Loucy (cell line): ENCODE data around the gene NADK.
"Not testable (repeated sequence)": the region's sequence is repeated elsewhere in the genome, so short reads cannot be mapped to it uniquely, and the experiment has no call there.

ENCODE experiments used
- H2AFZ ChIP-seq: fragments of 200-600 bp; sonication (generic); 2 replicates; pipeline ENCODE4 v1.6.0; 2016; ENCODE audit warnings: antibody characterized with exemption, mild to moderate bottlenecking, low read length, moderate library complexity
- H3F3A ChIP-seq: fragments of 200-600 bp; 2 replicates; pipeline ENCODE4 v1.6.0; 2016; ENCODE audit warnings: antibody characterized with exemption, low read depth, mild to moderate bottlenecking
- H3K27me3 ChIP-seq: fragments of 200-600 bp; sonication (generic); 2 replicates; pipeline ENCODE4 v1.6.1; 2014; ENCODE audit warnings: low read length, mild to moderate bottlenecking; ENCODE audit not compliant: insufficient read depth, poor library complexity, severe bottlenecking
- H3K36me3 ChIP-seq: fragments of 200-600 bp; sonication (generic); 2 replicates; pipeline ENCODE4 v1.6.1; 2016; ENCODE audit warnings: low read length; ENCODE audit not compliant: insufficient read depth
- H3K4me1 ChIP-seq: fragments of 200-600 bp; sonication (generic); 2 replicates; pipeline ENCODE4 v1.5.1; 2014; ENCODE audit warnings: low read length, mild to moderate bottlenecking; ENCODE audit not compliant: insufficient read depth, poor library complexity, severe bottlenecking
- H3K4me2 ChIP-seq: fragments of 200-600 bp; sonication (generic); 2 replicates; pipeline ENCODE4 v1.6.0; 2014; ENCODE audit warnings: antibody characterized with exemption, low read length, low read depth, mild to moderate bottlenecking; ENCODE audit not compliant: poor library complexity, severe bottlenecking
- H3K4me3 ChIP-seq: fragments of 200-600 bp; sonication (generic); 2 replicates; pipeline ENCODE4 v1.5.1; 2014; ENCODE audit warnings: low read length, mild to moderate bottlenecking, mixed read lengths; ENCODE audit not compliant: poor library complexity, severe bottlenecking
- H3K79me2 ChIP-seq: fragments of 200-600 bp; sonication (generic); 2 replicates; pipeline ENCODE4 v1.6.1; 2014; ENCODE audit warnings: low read length; ENCODE audit not compliant: insufficient read depth
- H3K9ac ChIP-seq: fragments of 200-600 bp; sonication (generic); 2 replicates; pipeline ENCODE4 v1.6.0; 2014; ENCODE audit warnings: mild to moderate bottlenecking, low read depth, low read length, moderate library complexity; ENCODE audit not compliant: poor library complexity, severe bottlenecking
- H3K9me2 ChIP-seq: fragments of 200-600 bp; sonication (generic); replicated peaks from 2 replicates; pipeline ENCODE4 v1.6.1; 2016; ENCODE audit warnings: low read depth, low read length, mixed read lengths
- H3K9me3 ChIP-seq: fragments of 200-600 bp; sonication (generic); 2 replicates; pipeline ENCODE4 v1.6.1; 2014; ENCODE audit warnings: mild to moderate bottlenecking, antibody characterized with exemption, low read length, low read depth; ENCODE audit not compliant: insufficient read depth
- H4K20me1 ChIP-seq: fragments of 200-600 bp; sonication (generic); 2 replicates; pipeline ENCODE4 v1.6.0; 2014; ENCODE audit warnings: antibody characterized with exemption, low read length, mild to moderate bottlenecking; ENCODE audit not compliant: insufficient read depth, poor library complexity, severe bottlenecking
- CTCF ChIP-seq: fragments of 200-600 bp; sonication (generic); conservative IDR thresholded peaks from 2 replicates; pipeline ENCODE4 v1.5.1; 2014; ENCODE audit warnings: mild to moderate bottlenecking, antibody characterized with exemption, low read length
- EZH2phosphoT487 ChIP-seq: fragments of 200-600 bp; IDR thresholded peaks from 2 replicates; pipeline ENCODE4 v1.6.1; 2018; ENCODE audit warnings: antibody characterized with exemption, mild to moderate bottlenecking, moderate library complexity, borderline replicate concordance

The NADK gene

GRCh38 chr1:1721201-1721600, 57.1 kb downstream of the NADK start:
- Histone ChIP-seq H3F3A (no peaks in the 10 kb centered on the region), H4K20me1 (no peaks in the 10 kb centered on the region), H3K4me3 (no peak overlapping the region), H3K27me3 (no peaks in the 10 kb centered on the region), H3K36me3 (peaks cover 10% of the 10 kb centered on the region; the same call in 1 of the 2 replicates), H3K4me1 (no peaks in the 10 kb centered on the region), H2AFZ (no peak overlapping the region), H3K9me2 (no peaks in the 10 kb centered on the region), H3K4me2 (no peak overlapping the region), H3K79me2 (peaks cover 14% of the 10 kb centered on the region; the same call in 1 of the 2 replicates), H3K9me3 (no peaks in the 10 kb centered on the region), H3K9ac (no peak overlapping the region)
- no peak for TF ChIP-seq EZH2phosphoT487
- TF ChIP-seq CTCF = no peak

GRCh38 chr1:1715109-1715883, 63.0 kb downstream of the NADK start:
- H3K4me1 ChIP-seq, H3K79me2 ChIP-seq, H4K20me1 ChIP-seq, H3F3A ChIP-seq, H3K4me3 ChIP-seq, H3K9ac ChIP-seq, H3K9me2 ChIP-seq, H3K4me2 ChIP-seq, H3K27me3 ChIP-seq, H3K9me3 ChIP-seq, H2AFZ ChIP-seq: not testable (repeated sequence)
- H3K36me3 ChIP-seq = peaks cover 19% of the 10 kb centered on the region; the same call in 1 of the 2 replicates

GRCh38 chr1:1707897-1708296, 70.4 kb downstream of the NADK start:
- not testable (repeated sequence) for H3K27me3 ChIP-seq, H3K9me2 ChIP-seq, H3K4me1 ChIP-seq, H3K4me3 ChIP-seq, H4K20me1 ChIP-seq, H3K9me3 ChIP-seq, H2AFZ ChIP-seq, H3K4me2 ChIP-seq, H3K9ac ChIP-seq, H3K79me2 ChIP-seq, H3F3A ChIP-seq, H3K36me3 ChIP-seq

GRCh38 chr1:1707241-1707640, 71.0 kb downstream of the NADK start:
- H3F3A ChIP-seq, H3K27me3 ChIP-seq, H3K79me2 ChIP-seq, H3K9me2 ChIP-seq, H4K20me1 ChIP-seq, H3K4me1 ChIP-seq, H3K4me2 ChIP-seq, H2AFZ ChIP-seq, H3K36me3 ChIP-seq, H3K9me3 ChIP-seq, H3K4me3 ChIP-seq, H3K9ac ChIP-seq: not testable (repeated sequence)

- H3K9ac ChIP-seq, H3K4me3 ChIP-seq, H3K9me3 ChIP-seq, H3F3A ChIP-seq, H3K9me2 ChIP-seq, H3K36me3 ChIP-seq, H3K4me1 ChIP-seq, H3K79me2 ChIP-seq, H3K4me2 ChIP-seq, H4K20me1 ChIP-seq, H2AFZ ChIP-seq, H3K27me3 ChIP-seq: not testable (repeated sequence)
Observed at GRCh38 chr1:1705623-1706022, 72.6 kb downstream of the NADK start.

- not testable (repeated sequence) for H3K9ac ChIP-seq, H4K20me1 ChIP-seq, H3K36me3 ChIP-seq, H3F3A ChIP-seq, H2AFZ ChIP-seq, H3K79me2 ChIP-seq, H3K4me1 ChIP-seq, H3K9me3 ChIP-seq, H3K4me2 ChIP-seq, H3K9me2 ChIP-seq, H3K4me3 ChIP-seq, H3K27me3 ChIP-seq
Observed at GRCh38 chr1:1704284-1704957, 73.8 kb downstream of the NADK start.
